GM12891 (cell line): Measurements from ENCODE around the gene AP3S1.

Experiments used
- PAX5 ChIP-seq: IDR thresholded peaks from 2 replicates; pipeline ENCODE4 v1.6.1; 2011; ENCODE audit warnings: low read length, moderate library complexity, mild to moderate bottlenecking; ENCODE audit not compliant: insufficient read depth, severe bottlenecking
- POLR2A ChIP-seq: IDR thresholded peaks from 2 replicates; pipeline ENCODE4 v1.6.1; 2011; ENCODE audit warnings: low read depth, low read length, control low read depth
- POLR2AphosphoS5 ChIP-seq: IDR thresholded peaks from 2 replicates; pipeline ENCODE4 v1.6.1; 2011; ENCODE audit warnings: low read depth, low read length, control low read depth
- TAF1 ChIP-seq: IDR thresholded peaks from 2 replicates; pipeline ENCODE4 v1.6.1; 2011; ENCODE audit warnings: low read depth, low read length, control low read depth

GRCh38 chr5:115801152-115801551 lies 40.6 kb upstream of the AP3S1 start:
- no peak for TF ChIP-seq TAF1
- no peak for TF ChIP-seq POLR2A
- no peak for TF ChIP-seq POLR2AphosphoS5
- TF ChIP-seq PAX5, result no peak
